ENCODE results near the gene RALGAPA2.

The RALGAPA2 gene

DNA sequence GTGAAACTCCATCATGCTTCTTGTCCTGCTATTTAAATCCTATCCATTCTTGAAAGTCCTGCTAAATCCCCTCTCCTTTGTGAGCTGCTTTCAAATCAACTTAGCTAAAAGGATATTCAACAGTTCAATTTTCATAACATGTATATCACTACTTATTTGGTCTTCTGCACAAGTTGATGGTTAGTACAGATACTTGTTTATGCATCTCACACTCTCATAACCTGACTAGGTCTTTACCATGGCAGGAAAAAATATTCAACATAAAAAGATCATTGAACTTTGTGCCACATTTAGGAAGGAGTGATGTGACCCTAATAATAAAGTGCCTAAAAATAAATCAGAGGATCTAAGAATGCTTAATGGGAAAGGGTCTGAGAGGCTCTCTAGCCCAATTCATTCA is 148.2 kb downstream of the RALGAPA2 start:
- TF ChIP-seq EZH2phosphoT487 (IDR thresholded peaks at IDR 0.05; ENCODE audit: borderline replicate concordance), result no peak
- TF ChIP-seq, protein P1, sequence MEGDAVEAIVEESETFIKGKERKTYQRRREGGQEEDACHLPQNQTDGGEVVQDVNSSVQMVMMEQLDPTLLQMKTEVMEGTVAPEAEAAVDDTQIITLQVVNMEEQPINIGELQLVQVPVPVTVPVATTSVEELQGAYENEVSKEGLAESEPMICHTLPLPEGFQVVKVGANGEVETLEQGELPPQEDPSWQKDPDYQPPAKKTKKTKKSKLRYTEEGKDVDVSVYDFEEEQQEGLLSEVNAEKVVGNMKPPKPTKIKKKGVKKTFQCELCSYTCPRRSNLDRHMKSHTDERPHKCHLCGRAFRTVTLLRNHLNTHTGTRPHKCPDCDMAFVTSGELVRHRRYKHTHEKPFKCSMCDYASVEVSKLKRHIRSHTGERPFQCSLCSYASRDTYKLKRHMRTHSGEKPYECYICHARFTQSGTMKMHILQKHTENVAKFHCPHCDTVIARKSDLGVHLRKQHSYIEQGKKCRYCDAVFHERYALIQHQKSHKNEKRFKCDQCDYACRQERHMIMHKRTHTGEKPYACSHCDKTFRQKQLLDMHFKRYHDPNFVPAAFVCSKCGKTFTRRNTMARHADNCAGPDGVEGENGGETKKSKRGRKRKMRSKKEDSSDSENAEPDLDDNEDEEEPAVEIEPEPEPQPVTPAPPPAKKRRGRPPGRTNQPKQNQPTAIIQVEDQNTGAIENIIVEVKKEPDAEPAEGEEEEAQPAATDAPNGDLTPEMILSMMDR (conservative IDR thresholded peaks at IDR 0.05; ENCODE audit: low read length), result no peak
- H3K79me2 ChIP-seq (ENCODE audit: insufficient read depth, low read length), result no peaks in the 10 kb centered on the region
- H3K4me1 ChIP-seq (ENCODE audit: insufficient read depth, low read length, poor library complexity, severe bottlenecking), result no peaks in the 10 kb centered on the region
- H4K20me1 ChIP-seq (ENCODE audit: insufficient read depth, low read length, poor library complexity, severe bottlenecking), result no peaks in the 10 kb centered on the region
- no peaks in the 10 kb centered on the region for H3K9me2 ChIP-seq (replicated peaks; ENCODE audit: low read depth, low read length)
- H2AFZ ChIP-seq (ENCODE audit: low read length), result no peak overlapping the region
- H3K4me2 ChIP-seq (ENCODE audit: low read depth, low read length, poor library complexity, severe bottlenecking), result no peak overlapping the region
- H3K36me3 ChIP-seq (ENCODE audit: insufficient read depth, low read length), result no peaks in the 10 kb centered on the region
- H3K4me3 ChIP-seq (ENCODE audit: low read length, poor library complexity, severe bottlenecking), result no peak overlapping the region
- no peaks in the 10 kb centered on the region for H3K27me3 ChIP-seq (ENCODE audit: insufficient read depth, low read length, poor library complexity, severe bottlenecking)
- H3K9ac ChIP-seq (ENCODE audit: low read depth, low read length, poor library complexity, severe bottlenecking), result no peak overlapping the region
- H3K9me3 ChIP-seq (ENCODE audit: insufficient read depth, low read depth, low read length), result no peaks in the 10 kb centered on the region
- no peaks in the 10 kb centered on the region for H3F3A ChIP-seq (ENCODE audit: low read depth)

DNA sequence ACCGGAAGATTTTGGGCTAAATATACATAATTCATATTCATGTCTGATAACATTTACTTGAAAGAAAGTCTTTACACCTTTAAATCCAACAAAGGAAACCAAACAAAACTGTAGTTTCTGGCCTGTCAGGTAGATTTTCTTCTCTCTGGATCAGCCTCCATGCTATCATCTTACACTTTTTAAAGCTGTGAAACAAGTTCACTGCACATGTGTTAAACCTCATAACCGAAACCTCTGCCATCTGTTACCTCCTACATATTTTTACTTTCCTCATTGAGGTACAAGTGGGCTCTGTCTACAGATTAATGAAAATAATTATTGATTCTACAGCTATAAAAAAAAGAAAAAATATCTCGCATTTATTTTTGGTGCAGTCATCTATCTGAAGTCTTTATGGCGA is 149.9 kb downstream of the RALGAPA2 start:
- no peak overlapping the region for H3K4me3 ChIP-seq (ENCODE audit: low read length, poor library complexity, severe bottlenecking)
- no peaks in the 10 kb centered on the region for H3F3A ChIP-seq (ENCODE audit: low read depth)
- no peak overlapping the region for H3K9ac ChIP-seq (ENCODE audit: low read depth, low read length, poor library complexity, severe bottlenecking)
- H3K79me2 ChIP-seq (ENCODE audit: insufficient read depth, low read length), result no peaks in the 10 kb centered on the region
- no peaks in the 10 kb centered on the region for H3K4me1 ChIP-seq (ENCODE audit: insufficient read depth, low read length, poor library complexity, severe bottlenecking)
- H3K9me2 ChIP-seq (replicated peaks; ENCODE audit: low read depth, low read length), result no peaks in the 10 kb centered on the region
- TF ChIP-seq, protein P1 (conservative IDR thresholded peaks at IDR 0.05; ENCODE audit: low read length), result no peak
- no peak for TF ChIP-seq EZH2phosphoT487 (IDR thresholded peaks at IDR 0.05; ENCODE audit: borderline replicate concordance)
- H3K4me2 ChIP-seq (ENCODE audit: low read depth, low read length, poor library complexity, severe bottlenecking), result no peak overlapping the region
- H3K36me3 ChIP-seq (ENCODE audit: insufficient read depth, low read length), result no peaks in the 10 kb centered on the region
- no peaks in the 10 kb centered on the region for H3K27me3 ChIP-seq (ENCODE audit: insufficient read depth, low read length, poor library complexity, severe bottlenecking)
- H3K9me3 ChIP-seq (ENCODE audit: insufficient read depth, low read depth, low read length), result no peaks in the 10 kb centered on the region
- no peak overlapping the region for H2AFZ ChIP-seq (ENCODE audit: low read length)
- no peaks in the 10 kb centered on the region for H4K20me1 ChIP-seq (ENCODE audit: insufficient read depth, low read length, poor library complexity, severe bottlenecking)

DNA sequence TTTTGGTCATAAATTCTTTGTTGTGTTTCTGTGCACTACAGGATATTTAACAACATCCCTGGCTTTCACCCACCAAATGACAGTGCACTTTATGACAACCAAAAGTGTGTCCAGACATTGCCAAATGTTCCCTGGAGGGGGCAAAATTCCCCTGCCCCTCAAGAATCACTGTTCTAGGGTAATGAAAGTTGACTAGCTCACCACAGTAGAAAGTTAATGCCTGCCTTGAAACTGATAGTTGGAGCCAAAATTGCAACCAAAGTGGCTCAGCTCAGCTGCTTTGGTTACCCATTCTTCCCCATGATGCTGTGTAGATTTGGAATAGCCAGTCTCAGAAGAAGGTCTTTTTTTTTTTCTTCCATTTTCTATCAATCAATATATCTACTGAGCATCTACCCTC is 150.6 kb downstream of the RALGAPA2 start:
- no peaks in the 10 kb centered on the region for H3K36me3 ChIP-seq (ENCODE audit: insufficient read depth, low read length)
- H3K4me1 ChIP-seq (ENCODE audit: insufficient read depth, low read length, poor library complexity, severe bottlenecking), result no peaks in the 10 kb centered on the region
- no peak overlapping the region for H3K4me3 ChIP-seq (ENCODE audit: low read length, poor library complexity, severe bottlenecking)
- no peaks in the 10 kb centered on the region for H3F3A ChIP-seq (ENCODE audit: low read depth)
- H3K9me2 ChIP-seq (replicated peaks; ENCODE audit: low read depth, low read length), result no peaks in the 10 kb centered on the region
- H2AFZ ChIP-seq (ENCODE audit: low read length), result no peak overlapping the region
- no peaks in the 10 kb centered on the region for H3K79me2 ChIP-seq (ENCODE audit: insufficient read depth, low read length)
- no peaks in the 10 kb centered on the region for H3K9me3 ChIP-seq (ENCODE audit: insufficient read depth, low read depth, low read length)
- H3K4me2 ChIP-seq (ENCODE audit: low read depth, low read length, poor library complexity, severe bottlenecking), result no peak overlapping the region
- H3K27me3 ChIP-seq (ENCODE audit: insufficient read depth, low read length, poor library complexity, severe bottlenecking), result no peaks in the 10 kb centered on the region
- H4K20me1 ChIP-seq (ENCODE audit: insufficient read depth, low read length, poor library complexity, severe bottlenecking), result no peaks in the 10 kb centered on the region
- H3K9ac ChIP-seq (ENCODE audit: low read depth, low read length, poor library complexity, severe bottlenecking), result no peak overlapping the region
- TF ChIP-seq, protein P1 (conservative IDR thresholded peaks at IDR 0.05; ENCODE audit: low read length), result no peak
- no peak for TF ChIP-seq EZH2phosphoT487 (IDR thresholded peaks at IDR 0.05; ENCODE audit: borderline replicate concordance)
